ENCODE data around the gene KIF5A.
"Not testable (repeated sequence)": the region's sequence is repeated elsewhere in the genome, so short reads cannot be mapped to it uniquely, and the experiment has no call there.

Gene KIF5A

DNA sequence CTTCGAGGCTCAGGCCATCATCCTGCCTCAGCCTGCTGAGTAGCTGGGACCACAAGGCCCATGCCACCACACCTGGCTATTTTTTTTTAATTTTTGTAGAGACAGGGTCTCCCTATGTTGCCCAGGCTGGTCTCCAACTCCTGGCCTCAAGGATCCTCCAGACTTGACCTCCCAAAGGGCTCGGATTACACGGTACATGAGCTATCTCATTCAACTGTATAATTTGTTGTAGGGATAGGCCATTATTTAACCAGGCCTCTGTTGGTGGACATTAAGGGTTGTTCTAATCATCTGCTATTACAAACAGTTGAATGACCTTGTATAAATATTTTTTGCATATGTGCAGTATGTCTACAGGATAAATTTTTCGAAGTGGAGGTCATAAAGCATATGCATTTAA lies 9.0 kb downstream of the KIF5A start:
- DNase-seq = no peak

DNA sequence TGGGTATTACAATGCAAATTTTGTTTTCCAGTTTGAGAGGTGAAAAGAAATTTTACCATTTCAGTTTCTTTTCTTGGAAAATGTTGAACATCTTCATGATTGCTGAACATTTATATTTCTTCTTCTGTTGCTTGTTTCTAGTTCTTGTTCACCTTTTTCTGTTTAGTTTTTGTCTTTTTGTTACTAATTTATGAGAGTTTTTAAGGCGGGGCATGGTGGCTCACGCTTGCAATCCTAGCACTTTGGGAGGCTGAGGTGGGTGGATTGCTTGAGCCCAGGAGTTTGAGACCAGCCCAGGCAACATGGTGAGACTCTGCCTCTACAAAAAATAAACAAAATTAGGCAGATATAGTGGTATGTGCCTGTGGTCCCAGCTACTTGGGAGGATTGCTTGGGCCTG lies 10.7 kb downstream of the KIF5A start:
- no peak for DNase-seq

DNA sequence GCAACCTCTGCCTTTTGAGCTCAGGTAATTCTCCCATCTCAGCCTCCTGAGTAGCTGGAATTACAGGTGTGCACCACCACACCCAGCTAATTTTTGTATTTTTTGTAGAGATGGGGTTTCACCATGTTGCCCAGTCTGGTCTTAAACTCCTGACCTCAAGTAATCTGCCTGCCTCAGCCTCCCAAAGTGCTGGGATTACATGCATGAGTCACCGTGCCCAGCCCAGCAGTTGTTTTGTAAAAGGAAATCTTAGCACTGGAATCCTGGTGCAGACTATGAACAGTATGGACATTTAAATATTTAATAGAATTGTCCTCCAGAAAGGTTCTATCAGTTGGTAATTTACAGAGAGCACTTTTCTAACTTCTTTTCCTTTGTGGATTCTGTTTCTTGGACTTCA lies 11.3 kb downstream of the KIF5A start:
- not testable (repeated sequence) for DNase-seq

DNA sequence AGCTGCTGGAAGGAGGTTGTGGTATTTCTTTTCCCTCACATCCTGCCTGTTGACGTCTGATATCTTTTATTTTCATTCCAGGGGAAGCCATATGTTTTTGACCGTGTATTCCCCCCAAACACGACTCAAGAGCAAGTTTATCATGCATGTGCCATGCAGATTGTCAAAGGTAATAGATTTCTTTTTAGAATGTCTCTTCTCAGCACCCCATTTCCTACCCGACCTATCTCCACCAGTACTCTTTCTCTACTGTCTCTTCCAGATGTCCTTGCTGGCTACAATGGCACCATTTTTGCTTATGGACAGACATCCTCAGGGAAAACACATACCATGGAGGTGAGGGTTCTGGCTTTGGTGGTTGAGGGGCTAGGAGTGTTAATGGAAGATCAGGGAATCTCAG lies 13.5 kb downstream of the KIF5A start:
- no peak for DNase-seq

DNA sequence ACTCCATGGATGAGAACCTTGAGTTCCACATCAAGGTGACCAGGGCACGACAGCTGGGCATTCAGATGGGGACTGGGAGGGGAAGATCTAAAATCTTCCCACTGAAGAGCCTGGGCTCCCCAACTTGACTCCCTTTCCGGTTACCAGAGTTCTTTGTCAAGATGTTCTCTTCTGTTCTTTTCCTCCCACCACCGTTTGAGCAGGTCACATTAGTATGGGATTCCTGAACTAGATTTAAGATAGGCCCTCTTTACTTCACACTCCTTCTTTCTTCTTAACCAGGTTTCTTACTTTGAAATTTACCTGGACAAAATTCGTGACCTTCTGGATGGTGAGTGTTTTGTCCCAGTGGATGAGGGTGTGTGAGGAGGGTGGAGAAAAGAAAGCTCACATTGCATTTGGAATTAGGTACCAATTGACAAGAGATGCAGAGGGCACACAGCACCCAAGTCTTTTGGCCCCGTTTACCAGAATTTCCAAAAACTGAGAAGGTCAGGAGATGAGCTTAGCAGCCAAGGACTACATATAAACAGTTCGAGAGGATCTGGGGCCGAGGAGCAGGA lies 14.4 kb downstream of the KIF5A start:
- DNase-seq = no peak

DNA sequence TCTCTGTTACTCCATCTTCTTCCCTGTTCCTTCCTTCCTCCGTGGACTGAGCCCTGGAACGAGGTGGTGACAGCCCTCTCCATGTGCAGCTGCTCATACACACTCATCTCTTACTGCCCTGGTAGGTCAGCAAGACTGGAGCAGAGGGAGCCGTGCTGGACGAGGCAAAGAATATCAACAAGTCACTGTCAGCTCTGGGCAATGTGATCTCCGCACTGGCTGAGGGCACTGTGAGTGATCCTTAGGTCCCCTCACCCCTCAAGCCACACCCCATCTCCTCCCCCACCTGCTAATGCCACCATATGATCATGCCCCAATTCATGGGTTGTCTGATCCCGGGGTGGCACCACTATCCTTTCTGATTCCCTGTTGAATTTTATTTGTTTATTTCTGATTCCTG lies 19.0 kb downstream of the KIF5A start:
- no peak for DNase-seq

DNA sequence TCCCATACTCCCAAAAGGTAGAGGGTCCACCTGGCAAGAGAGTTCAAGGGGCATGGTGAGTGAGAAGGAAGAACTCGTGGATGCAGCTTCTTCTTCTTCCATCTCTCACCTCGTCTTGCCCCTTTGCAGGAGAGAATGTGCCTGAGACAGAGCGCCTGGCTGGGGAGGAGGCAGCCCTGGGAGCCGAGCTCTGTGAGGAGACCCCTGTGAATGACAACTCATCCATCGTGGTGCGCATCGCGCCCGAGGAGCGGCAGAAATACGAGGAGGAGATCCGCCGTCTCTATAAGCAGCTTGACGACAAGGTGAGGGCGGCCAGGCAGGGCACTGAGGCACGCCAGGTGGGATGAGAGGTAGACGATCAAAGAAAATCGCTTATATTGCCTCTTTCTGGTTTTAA lies 20.0 kb downstream of the KIF5A start:
- no peak for DNase-seq

DNA sequence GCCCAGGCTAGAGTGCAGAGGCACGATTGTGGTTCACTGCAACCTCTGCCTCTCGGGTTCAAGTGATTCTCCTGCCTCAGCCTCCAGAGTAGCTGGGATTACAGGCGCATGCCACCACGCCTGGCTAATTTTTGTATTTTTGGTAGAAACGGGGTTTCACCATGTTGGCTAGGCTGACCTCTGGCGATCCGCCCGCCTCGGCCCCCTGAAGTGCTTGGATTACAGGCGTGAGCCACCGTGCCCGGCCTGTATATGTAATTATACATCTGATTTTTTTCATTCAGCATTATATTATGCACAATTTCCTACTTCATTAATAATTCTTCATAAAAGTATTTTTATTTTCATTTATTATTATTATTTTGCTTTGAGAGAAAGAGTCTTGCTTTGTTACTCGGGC lies 20.6 kb downstream of the KIF5A start:
- DNase-seq = not testable (repeated sequence)

DNA sequence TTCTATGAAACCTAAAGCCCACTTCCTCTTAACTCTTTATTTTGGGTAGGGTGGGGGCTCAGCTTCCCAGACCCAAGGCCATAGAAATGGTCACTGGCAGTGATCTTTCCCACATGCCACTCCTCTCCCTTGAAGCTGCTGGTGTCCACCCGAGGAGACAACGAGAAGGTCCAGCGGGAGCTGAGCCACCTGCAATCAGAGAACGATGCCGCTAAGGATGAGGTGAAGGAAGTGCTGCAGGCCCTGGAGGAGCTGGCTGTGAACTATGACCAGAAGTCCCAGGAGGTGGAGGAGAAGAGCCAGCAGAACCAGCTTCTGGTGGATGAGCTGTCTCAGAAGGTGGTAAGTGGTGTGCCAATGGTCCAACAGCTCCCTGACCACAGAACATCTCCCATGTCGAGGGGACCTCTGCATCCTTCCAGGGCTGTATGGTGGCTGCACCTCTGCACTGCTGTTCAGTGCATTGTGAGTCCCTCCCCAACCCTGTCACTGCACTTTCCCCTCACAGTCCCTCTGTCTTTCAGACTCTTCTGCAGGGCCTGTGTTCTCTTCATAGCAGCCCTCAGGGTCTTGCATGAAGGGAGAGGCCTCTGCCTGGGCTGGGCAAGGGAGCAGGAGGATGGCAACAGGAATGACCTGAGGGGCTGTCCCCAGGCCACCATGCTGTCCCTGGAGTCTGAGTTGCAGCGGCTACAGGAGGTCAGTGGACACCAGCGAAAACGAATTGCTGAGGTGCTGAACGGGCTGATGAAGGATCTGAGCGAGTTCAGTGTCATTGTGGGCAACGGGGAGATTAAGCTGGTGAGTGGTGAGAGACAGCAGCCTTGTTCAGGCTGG lies 22.3 kb downstream of the KIF5A start:
- DNase-seq = no peak

DNA sequence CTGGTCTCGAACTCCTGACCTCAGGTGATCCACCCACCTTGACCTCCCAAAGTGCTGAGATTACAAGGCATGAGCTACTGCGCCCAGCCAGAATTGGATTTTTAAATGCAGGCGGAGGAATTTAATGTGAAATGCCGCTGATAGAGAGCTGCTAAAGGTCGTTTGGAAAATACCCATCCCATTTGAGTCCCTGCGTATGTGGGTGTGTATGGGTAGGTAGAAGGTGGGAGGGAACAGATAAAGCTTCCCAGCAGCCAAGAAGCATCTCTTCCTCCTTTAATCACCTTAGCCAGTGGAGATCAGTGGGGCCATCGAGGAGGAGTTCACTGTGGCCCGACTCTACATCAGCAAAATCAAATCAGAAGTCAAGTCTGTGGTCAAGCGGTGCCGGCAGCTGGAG lies 25.0 kb downstream of the KIF5A start:
- no peak for DNase-seq

DNA sequence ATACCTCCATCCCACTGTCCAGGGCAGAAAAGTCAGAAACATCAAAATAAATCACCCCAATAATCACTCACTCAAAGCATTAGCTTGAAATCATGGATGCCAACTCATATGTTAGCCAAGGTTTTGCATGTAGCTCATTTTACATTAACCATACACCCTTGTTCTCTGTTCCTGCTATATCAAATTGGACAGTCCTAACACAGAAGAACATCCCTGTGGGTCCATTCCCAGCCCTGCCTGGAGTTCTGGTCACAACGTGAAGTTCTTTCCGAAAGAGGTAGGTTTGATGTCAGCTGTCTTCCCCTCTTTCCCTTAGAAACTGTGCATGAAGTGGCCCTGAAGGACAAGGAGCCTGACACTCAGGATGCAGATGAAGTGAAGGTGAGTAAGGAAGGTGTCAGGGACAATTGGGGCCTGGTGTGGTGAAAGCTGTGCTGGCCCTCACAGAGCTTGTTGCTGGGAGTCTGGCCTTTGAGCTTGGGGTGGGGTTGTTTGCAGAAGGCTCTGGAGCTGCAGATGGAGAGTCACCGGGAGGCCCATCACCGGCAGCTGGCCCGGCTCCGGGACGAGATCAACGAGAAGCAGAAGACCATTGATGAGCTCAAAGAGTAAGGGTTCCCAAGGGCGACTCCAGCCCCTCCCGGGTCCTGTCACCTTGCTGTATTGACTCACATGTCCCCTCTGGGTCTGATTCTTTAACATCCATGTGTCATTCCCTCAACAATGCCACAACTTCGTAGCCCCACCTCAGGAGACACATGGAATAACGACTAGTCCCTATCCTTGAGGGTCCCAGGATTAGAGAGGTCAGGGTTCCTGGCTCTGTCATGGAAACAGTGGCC lies 26.1 kb downstream of the KIF5A start:
- DNase-seq = no peak

DNA sequence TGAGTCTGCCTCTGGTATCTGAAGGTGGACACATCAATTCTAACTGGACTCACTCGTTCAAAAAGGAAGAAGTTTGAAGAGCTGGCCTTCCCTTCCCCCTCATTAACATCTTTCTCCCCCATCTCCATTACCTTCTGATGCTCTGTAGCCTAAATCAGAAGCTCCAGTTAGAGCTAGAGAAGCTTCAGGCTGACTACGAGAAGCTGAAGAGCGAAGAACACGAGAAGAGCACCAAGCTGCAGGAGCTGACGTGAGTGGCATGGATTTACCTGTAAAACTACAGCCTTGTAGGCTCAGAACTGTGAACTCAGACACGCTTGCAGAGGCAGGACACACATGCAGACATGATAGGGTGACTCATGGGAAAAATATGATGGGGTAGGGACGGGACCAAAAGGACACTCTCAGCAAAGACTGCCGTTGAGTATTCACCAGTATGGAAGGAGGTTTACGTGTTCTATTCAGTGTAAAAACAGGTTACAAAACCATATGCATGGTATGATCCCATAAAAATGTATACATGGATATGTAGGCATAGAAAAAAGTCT lies 26.8 kb downstream of the KIF5A start:
- no peak for DNase-seq

DNA sequence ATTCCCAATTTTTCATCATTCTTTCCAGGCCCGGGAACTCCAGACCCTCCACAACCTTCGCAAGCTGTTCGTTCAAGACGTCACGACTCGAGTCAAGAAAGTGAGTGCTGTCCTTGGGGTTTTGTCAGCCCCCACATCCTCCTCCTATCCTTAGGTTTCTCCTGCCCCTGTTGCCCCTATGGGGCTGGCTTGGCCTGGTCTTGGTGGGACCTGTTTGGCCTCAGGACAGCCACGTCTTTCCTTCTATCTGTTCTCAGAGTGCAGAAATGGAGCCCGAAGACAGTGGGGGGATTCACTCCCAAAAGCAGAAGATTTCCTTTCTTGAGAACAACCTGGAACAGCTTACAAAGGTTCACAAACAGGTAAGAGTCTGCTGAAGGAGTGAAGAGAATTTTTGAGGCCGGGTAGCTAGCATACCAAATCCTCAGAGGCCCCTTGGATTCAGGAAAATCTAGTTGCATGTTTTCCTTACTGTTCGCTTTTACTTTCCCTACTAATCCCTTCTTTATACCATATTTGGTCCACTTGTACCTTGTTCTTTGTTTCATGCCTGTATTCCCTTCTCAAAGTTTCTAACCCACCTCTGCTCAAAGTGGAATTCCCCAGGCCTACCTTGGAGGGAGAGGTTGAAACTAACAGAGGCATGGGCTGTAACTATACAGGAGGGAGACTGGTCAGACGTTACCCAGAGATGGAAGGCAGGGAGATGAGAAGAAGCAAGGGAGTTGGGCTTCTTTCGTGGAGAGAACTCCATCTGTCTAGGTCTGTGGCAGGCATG lies 28.3 kb downstream of the KIF5A start:
- no peak for DNase-seq

DNA sequence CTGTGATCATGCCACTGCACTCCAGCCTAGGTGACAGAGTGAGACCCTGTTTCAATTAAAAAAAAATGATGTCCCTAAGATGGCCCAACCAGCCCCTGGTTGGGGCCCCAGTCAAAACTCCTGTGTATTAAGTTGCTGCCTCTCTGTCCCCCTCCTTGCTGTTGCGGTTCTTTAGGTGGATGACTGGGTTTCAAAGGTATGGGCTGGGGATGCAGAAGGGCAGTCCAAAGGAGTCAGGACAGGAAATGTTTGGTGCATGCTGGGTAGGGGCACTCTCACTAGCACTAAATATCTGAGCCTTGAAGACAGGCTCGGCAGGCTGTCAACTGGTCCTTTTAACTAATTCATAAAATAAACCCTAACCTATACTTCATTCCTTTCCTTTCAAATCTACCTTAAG lies 29.2 kb downstream of the KIF5A start:
- DNase-seq = no peak

DNA sequence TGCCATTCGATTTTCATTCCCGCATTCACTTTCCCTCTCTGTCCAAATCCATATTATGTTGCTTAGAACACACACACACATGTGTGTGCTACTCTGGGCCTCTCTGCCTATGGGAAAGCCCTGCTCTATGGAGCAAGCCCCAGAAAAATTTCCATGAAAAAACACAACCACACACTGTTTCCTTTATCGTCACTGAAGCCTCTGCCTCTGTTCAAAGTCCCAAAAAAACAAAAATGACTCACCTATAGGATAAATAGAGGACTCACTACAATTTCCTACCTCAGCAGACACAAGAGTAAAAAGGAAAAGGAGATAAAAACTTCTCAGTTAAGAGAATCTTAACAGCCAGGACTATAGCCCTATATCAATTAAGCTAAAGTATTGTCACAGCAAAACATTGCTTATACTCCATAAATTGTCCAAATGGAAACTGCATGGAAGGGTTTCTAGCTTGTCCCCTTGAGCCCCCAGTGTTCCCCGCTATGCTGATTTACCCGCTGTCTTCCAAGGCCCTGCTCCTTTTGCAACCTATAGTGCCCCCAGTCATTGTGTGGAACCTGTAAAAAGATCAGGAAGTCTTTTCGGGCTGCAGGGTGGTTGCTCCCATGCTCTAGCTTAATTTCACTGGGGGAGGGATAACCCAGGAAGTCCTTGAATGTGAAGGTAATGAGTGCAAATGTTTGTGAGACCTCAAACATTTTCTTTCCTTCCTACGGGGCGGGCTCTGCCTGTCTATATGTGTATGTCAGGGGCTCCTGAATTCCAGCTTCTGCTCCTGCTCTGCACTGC lies 30.0 kb downstream of the KIF5A start:
- no peak for DNase-seq

DNA sequence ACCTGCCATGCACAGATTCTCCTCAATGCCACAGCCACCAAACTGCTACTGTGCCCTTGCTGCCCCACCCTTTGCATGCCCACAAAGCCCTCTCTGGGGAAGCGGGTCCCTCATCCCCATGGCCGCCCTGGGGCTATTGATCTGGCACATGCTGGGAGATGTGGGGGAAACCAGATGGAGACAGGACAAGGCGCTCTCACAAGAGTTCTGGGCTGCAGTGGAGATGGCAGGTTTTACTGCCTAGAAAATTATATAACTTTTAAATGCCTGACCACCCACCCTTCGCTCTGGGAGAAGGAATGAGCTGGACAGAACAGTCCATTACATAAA lies 30.6 kb downstream of the KIF5A start:
- no peak for DNase-seq

DNA sequence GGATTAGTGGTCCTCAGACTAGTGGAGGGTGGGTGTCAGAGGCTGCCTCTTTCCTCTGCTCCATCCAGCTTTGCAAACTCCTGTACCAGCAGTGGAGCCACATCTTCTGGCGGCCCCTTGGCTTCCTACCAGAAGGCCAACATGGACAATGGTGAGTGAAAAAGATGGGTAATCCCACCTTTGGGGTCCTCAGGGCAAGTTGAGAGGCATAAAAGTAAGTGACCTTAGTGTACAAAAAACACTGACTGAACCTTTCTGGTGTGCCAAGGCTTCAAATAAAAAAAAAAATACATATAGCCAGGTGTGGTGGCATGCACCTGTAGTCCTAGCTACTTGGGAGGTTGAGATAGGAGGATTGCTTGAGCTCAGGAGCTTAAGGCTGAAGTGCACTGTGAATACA lies 32.0 kb downstream of the KIF5A start:
- DNase-seq = no peak

DNA sequence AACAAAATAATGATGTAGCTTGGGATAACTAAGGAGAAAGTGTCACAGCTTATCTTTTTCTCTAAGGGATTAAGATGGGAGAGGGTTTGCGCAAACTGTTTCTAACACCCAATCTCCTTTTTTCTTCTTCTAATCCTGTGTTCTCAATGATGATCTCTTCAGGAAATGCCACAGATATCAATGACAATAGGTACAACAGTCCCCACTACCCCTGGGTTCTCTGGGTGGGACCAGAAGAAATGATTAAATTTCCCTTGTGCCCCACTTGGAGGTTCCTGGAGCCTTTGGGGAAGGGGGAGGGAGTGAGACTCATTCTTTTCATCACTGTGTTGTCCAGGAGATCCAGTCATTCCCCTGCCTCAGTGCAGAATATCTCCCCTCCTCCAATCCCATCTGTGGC lies 32.6 kb downstream of the KIF5A start:
- no peak for DNase-seq

DNA sequence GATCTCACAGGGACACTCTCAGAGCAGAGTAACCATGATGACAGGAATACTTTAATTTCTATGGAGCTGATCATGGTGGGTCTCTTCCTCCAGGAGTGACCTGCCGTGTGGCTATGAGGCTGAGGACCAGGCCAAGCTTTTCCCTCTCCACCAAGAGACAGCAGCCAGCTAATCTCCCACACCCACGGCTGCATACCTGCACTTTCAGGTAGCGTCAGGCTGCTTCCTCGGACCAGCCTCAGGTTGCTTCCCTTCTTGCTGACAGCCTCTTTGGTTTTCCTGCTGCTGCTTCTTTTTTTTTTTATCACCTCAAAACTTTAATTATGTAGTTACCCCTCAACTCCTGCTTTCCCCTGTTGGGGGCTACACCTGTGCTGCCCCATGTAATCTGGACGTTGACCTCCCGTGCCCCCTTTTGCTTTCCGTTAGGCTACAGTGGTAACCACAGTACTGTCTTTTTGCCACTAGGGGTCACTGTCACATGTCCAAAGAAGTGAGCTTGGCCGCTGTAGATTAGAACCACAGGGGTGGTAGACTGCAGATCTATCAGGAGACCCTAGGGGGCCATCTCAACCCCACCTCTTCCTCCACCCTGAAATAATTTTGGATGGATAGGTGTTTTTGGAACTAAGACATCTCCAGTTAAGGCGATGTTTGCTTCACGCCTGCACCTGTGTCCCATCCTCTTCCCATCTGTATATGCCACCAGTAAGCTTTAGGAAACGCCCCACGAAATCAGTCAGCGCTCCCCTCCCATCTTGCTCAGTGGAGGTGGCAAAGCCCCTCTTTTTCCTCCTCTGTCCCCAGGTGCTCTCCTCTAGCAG lies 33.4 kb downstream of the KIF5A start:
- DNase-seq = peak; percentile 87

DNA sequence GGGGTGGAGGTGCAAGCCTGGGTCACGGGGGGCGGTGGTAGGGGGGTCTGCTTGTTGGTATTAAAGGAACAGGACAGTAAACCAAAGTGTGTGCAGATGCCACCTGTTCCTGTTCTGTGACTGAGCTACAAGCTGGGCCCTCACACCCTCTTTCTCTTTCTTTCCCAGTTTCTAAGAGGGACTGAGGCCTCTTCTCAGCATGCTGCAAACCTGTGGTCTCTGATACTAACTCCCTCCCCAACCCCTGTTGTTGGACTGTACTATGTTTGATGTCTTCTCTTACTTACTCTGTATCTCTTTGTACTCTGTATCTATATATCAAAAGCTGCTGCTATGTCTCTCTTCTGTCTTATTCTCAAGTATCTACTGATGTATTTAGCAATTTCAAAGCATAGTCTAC lies 34.2 kb downstream of the KIF5A start:
- no peak for DNase-seq

DNA sequence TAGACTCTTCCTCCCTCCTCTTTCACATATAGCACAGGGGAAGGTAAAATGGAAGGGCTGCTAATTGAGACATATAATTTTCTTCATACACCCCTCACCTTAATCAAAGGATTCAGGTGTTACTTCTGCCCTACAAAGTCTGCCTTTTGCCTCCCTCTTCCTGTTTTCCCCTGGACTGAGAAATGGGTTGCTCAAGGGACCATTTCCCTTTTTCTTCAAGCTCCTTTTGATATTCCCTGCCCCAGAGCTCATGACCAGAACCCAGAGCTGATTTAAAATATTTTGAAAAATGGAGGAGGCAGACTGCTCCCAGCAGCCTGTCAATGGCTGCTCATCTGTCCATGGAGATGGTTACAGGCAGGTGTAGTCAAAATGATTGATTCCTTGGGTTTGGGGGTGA lies 34.8 kb downstream of the KIF5A start:
- DNase-seq = no peak
